ENCODE measurements around the gene DBN1.
"Not testable (repeated sequence)": the region's sequence is repeated elsewhere in the genome, so short reads cannot be mapped to it uniquely, and the experiment has no call there.

Gene DBN1

DNA sequence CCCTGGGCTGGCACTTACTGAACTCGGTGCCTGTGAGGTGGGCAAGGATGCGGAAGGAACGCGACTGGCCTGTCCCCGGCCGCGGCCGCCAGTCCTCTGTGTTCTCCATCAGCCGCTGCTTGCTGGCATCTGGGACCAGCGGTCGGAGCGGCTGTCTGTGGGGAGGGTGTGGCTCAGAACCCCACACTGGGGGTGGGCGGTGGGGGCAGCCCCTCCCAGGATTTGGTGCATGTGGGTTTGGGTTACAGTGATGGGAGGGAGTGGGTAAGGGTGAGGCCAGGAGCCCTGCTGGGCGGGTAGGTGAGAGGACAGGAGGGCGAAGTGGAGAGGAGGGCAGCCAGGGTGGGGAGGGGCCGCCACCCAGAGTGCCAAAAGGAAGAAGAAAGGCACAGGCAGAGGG is 17.6 kb upstream of the DBN1 start:
- no peak for DNase-seq

GRCh38 chr5:177490311-177490991 is 17.0 kb upstream of the DBN1 start:
- no peak for DNase-seq

- no peak for DNase-seq
Measured at GRCh38 chr5:177489119-177489716, 15.8 kb upstream of the DBN1 start.

DNA sequence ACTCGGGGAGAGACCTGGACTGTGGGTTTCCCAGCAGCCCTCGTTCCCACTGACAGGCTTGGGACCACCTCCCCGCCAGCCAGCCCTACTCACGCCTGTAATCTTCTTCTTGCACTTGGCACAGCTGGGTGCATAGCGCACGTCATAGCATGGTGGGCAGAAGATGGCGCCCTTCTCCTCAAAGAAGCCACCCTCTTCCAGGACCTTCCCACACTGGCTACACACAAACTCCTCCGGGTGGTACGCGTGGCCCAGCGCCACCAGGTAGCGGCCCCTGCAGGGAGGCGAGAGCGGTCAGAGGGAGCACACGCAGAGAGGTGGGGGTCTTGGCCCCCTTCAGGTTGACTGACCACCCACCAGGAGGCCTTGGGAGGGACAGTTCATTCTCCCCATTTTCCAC is 14.5 kb upstream of the DBN1 start:
- DNase-seq = no peak

- no peak for DNase-seq
Measured at GRCh38 chr5:177487144-177487543, 13.7 kb upstream of the DBN1 start.

- DNase-seq = no peak
Measured at GRCh38 chr5:177486256-177486655, 12.8 kb upstream of the DBN1 start.

DNA sequence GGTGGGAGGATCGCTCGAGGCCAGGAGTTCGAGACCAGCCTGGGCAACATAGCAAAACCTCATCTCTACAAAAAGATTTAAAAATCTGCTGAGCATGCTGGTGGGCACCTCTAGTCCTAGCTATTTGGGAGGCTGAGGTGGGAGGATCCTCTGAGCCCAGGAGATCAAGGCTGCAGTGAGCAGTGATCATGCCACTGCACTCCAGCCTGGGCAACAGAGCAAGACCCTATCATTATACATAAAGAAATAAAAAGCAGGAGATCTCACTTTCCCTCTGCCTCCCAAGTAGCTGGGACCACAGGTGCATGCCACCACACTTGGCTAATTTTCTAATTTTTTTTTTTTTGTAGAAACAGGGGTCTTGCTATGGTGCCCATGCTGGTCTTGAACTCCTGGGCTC is 12.3 kb upstream of the DBN1 start:
- DNase-seq = not testable (repeated sequence)

- DNase-seq = no peak
Measured at GRCh38 chr5:177484902-177485549, 11.6 kb upstream of the DBN1 start.

- no peak for DNase-seq
Measured at GRCh38 chr5:177483994-177484901, 10.8 kb upstream of the DBN1 start.

GRCh38 chr5:177483042-177483441 is 9.6 kb upstream of the DBN1 start:
- DNase-seq = no peak

DNA sequence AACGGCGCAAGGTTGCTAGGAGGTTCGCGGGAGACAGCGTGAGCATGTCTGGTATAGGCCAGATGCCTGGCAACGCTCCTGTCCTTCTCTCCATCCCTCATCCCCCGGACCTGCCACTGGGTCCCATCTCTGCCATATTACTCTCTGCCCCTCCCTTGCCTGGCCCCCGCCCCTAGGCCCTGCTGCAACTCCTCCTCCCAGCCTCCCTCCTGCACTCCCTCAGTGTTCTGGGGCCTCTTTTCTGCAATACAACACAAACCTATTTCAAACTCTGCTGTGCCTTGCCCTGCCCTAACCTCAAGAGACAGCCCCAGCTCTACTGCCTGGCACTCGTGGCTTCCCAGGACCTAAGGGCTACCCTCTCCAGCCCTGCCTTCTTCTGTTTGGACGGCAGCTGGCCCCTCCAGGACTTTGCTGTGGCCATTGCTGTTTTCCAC is 8.9 kb upstream of the DBN1 start:
- no peak for DNase-seq

DNA sequence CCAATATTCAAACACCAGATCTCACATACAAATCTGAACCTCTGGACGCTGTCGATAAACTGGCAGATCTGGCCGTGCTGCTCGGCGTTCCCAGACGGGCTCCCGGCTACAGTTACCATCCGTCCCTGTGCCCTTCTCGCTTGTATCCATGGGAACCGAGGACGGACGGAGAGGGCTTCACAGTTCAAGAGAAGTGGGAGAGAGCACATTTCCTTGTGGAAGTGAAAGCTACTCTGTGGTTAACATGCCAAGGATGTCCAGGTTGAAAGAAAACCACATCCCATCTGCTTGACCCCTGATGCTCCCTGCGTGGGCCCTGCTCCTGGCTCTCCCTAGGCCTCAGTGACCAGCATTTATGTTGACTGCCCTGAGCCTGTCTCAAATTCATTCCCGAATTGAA is 6.3 kb upstream of the DBN1 start:
- DNase-seq = no peak

DNA sequence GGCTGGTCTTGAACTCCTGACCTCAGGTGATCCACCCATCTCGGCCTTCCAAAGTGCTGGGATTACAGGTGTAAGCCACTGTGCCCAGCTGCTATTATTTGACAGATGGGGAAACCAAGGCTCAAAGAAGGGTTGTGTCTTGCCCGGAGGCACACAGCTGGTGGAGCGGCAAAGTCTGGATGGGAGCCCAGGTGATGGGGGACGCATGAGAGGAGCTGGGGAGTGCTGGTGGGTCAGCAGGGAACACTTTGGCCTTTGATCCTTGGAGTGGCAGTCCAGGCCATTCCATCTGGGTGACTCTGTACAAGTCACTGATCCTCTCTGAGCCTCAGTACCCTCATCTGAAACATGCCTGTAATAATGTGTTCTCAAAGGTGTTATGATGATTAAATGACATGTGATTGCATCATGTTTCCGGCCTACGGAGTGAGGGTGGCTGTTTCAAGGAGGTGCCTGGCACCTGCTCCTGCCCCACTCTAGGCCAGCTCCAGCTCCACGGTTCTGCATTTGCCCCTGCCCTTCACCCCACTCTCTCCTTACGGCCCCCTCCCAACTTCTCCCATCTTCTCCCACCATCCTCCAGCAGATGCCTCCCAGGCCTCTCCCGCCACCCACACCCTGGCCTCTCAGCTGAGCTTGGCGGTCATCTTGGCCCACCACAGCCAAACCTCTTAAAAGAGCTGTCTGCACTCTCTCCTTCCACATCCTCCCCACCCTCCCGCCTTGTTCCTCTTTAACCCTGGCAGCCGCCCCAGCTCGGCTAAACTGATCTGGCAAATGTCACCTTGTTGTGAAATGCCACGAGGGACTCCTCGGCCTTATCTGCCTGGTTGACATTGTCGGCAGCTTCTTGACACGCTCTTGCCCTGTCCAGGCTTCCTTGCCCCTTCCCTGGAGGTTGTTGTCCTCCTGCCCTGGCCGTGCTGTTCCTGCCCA is 5.5 kb upstream of the DBN1 start:
- no peak for DNase-seq

DNA sequence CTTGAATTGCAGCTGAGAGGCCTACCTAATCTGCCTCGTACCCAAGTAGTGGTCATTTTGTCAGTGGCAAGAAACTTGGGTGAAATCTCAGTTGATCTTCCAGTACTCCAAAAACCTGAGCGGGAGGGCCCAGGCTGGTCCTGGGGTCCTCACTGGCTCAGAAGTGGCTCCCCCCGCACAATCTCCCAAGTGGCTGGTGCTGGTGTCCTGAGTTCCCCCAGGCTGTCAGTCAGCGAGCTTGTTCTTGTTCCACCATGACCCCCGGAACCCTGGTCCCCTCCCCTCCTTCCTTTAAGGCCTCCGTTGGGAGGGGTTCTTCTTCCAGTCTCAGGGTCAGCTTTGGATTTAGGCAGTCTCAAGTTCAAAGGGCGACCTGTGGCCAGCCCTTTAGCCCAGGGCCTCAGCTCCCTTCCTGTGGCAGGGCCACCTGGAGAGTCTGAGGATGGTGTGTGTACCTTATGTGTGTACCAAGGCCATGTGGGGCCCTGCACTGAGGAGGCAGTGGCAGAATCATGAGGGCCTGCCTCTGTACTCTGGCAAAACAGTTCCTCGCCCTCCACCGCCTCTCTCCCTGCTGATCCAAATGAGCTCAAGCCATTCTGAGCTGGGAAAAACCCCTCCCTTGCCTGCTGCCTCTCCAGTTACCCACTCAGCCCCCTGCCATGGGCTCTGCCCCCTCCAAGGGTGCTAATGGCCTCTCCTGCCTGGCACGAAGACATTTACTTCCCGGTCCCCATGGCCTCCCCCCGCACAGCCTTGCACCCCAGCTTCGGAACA is 4.5 kb upstream of the DBN1 start:
- DNase-seq = no peak

DNA sequence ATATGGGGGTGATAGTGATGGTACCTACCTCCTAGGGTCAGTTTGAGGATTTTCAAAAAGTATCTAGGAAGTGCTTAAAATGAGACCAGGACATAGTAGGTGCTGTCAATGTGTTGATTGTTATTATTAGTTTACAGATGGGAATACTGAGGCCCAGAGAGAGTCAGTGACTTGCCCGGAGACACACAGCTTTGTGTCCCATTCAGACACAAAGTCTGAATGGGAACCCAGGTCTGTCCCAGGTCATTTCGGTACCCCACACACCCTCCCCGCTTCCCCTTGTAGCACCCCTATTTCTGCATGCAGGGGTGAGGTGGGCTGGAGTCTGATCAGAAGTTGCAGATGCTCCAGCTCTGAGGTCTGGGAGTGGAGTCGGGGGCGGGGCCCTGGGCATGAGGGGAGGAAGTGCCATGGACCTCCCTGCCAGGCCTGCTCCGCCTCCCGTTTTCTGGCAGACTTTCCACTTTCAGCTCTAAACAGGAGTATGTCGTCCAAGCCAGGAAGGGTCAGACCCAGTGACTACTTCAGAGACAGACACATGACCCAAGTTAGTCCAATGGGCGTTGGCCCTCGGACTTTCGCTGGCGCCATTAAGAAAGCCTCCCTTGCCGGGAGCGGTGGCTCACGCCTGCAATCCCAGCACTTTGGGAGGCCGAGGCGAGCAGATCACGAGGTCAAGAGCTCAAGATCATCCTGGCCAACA is 3.2 kb upstream of the DBN1 start:
- no peak for DNase-seq

DNA sequence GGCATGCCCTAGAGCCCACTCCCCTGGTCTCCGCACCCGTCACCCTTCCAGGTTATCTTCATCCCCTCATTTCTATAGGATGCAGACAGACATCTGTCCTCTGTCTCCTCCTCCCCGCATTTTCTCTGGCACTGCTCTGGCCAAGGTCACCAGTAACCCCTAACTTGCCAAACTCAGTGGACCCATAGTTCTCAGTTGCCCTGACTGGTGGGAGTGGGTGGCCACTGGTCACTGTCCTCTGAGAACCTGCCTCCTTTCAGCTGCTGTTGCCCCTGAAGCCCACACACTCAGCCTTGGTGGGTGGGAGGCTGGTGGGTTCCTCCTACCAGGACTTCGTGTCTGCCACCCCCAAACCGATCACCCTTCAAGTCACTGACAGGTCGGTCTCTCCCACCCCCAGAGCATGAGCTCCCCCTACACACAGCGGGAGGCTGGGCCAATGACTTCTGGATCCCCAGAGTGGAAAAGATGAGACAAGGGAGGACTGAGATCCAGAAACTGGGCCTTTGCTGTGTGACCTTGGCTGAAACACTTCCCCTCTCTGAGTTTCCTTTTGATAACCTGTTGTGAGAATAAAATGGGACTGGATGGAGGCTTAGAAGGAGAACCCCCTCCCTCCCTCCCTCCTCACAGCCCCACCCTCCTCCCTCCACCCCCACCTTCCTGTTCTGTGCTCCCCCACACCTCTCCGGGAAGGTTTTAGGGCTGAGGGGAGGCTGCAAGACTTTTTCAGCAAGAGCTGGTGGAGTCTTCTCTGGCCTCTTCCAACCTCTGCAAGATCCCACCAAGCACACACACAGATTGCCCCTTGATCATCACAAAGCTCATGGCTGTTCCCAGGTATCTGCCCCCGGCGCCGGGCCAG is 2.4 kb upstream of the DBN1 start:
- no peak for DNase-seq

DNA sequence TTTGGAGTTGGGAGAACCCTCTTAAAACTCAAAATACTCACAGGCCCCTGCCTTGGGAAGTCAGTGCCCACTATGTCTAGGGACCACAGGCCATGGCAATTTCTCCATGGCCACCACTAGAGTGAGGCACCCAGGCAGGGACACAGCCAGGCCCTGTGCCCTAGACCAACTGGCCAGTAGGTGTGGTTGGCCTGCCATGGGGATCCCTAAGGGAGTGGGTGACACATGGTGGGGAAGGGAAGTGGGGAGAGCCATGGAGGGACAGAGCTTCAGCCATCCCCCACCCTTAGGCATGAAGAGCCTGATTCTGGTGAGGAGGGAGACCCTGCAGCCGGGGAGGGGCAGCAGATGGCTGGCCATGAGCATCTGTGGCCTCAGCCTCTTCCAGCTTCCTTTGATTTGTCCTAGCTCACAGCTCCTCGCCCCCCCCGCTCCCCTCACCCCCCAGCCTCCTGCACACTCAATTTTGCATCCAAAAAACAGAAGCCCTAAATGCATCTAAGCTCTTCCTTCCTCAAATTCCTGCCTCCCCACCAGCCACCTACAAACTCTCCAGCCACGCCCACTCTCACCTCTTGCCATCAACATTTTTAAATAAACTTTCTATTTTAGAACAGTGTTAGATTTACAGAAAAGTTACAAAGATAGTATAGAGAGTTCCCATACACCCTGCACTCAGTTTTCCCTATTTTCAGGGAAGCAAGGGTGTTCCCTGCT is 1.6 kb upstream of the DBN1 start:
- no peak for DNase-seq

GRCh38 chr5:177474002-177474476 is 605 bp upstream of the DBN1 start:
- no peak for DNase-seq
